SK-N-MC (cell line): Measurements from ENCODE around the gene CCT3.

Experiments
- EZH2 ChIP-seq: fragments of 200-600 bp; sonication (generic); IDR thresholded peaks from one replicate; pipeline ENCODE4 v1.6.1; 2017; ENCODE audit warnings: antibody characterized with exemption
- FOXP2 ChIP-seq: optimal IDR thresholded peaks from 2 replicates; pipeline ENCODE3; 2011; ENCODE audit warnings: mild to moderate bottlenecking, moderate library complexity; ENCODE audit not compliant: insufficient read depth; ENCODE audit errors: extremely low read length, control extremely low read depth
- POLR2AphosphoS5 ChIP-seq: IDR thresholded peaks from 2 replicates; pipeline ENCODE4 v1.6.1; 2012; ENCODE audit warnings: mild to moderate bottlenecking, low read depth, low read length, borderline replicate concordance

DNA sequence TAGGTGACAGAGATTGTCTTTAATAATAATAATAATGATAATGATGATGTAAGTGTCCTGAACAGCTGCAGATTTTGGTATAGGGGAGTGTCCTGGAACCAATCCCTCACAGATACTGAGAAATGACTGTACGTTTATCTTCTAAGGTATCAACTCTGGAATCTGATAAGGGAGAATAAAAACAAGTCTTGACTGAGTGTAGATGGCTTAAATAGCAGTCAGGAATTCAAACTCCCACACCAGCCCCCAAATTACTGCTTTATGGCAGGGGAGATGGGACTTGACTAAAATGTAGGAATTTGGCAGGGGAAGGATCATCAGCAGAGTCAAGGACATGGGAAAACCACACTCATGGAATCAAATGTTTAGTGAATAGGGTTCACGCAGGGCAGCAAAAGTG, 32.9 kb downstream of the CCT3 start:
- no peak for TF ChIP-seq EZH2
- TF ChIP-seq POLR2AphosphoS5, result no peak
- no peak for TF ChIP-seq FOXP2
